ENCODE measurements around the gene LZTR1. TPM values are rescaled to one million over a fixed set of nuclear protein-coding genes. Genes with fewer than 3 reads are reported as not detected.

Gene LZTR1
- total RNA-seq, 1 donor from 2014 or later = 72.8 TPM

DNA sequence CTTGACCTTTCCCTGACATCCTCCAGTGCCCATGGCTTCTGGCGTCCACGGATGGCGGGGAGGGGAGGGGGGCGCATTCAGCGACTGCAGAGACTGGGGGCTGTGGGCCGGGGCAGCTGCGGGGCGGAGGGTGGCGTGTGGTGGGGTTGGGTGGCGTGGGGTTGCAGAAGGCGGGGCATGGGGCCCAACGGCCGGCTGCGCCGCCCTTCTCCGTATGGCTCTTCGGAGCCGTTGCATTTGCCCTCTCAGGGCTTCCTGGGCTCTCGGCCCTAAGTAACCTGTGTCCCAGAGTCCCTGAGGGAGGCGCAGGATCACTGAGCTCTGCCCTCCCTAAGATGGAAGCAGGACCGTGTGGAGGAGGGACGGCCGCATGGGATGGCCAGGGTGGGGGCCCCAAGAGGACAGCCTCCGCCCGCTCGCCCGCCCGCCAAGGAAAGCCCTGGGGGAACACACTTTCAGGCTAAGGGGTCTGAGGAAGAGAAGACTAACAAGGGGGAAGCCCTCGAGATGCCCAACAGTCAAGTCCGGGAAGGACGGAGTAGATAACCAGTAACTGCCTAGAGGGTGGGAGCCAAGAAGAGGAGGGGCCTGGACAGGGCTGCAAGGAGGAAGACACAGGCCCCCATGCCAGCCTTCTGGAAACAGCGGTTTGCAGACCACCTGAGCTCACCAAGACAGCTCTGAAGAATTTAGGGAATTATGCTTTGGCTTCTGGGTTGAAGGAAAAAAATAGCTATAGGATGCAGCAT, 24.2 kb upstream of the LZTR1 start:
- TF ChIP-seq, protein P1, sequence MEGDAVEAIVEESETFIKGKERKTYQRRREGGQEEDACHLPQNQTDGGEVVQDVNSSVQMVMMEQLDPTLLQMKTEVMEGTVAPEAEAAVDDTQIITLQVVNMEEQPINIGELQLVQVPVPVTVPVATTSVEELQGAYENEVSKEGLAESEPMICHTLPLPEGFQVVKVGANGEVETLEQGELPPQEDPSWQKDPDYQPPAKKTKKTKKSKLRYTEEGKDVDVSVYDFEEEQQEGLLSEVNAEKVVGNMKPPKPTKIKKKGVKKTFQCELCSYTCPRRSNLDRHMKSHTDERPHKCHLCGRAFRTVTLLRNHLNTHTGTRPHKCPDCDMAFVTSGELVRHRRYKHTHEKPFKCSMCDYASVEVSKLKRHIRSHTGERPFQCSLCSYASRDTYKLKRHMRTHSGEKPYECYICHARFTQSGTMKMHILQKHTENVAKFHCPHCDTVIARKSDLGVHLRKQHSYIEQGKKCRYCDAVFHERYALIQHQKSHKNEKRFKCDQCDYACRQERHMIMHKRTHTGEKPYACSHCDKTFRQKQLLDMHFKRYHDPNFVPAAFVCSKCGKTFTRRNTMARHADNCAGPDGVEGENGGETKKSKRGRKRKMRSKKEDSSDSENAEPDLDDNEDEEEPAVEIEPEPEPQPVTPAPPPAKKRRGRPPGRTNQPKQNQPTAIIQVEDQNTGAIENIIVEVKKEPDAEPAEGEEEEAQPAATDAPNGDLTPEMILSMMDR (IDR thresholded peaks at IDR 0.05) = no peak
- Histone ChIP-seq H3K9me3 (no peaks in the 10 kb centered on the region), H3K4me1 (peaks cover 0 to 4% of the 10 kb centered on the region in 2 donors), H3K36me3 (peaks cover 0 to 7% of the 10 kb centered on the region in 2 donors), H3K27ac (no peak overlapping the region), H3K4me3 (peak overlapping the region; percentile 60 to 77), H3K27me3 (no peaks in the 10 kb centered on the region)
- intact Hi-C loops (cut with DNase I) = no loop called here
- DNase-seq (ENCODE audit: low spot score in 2 of 2) = no peak

DNA sequence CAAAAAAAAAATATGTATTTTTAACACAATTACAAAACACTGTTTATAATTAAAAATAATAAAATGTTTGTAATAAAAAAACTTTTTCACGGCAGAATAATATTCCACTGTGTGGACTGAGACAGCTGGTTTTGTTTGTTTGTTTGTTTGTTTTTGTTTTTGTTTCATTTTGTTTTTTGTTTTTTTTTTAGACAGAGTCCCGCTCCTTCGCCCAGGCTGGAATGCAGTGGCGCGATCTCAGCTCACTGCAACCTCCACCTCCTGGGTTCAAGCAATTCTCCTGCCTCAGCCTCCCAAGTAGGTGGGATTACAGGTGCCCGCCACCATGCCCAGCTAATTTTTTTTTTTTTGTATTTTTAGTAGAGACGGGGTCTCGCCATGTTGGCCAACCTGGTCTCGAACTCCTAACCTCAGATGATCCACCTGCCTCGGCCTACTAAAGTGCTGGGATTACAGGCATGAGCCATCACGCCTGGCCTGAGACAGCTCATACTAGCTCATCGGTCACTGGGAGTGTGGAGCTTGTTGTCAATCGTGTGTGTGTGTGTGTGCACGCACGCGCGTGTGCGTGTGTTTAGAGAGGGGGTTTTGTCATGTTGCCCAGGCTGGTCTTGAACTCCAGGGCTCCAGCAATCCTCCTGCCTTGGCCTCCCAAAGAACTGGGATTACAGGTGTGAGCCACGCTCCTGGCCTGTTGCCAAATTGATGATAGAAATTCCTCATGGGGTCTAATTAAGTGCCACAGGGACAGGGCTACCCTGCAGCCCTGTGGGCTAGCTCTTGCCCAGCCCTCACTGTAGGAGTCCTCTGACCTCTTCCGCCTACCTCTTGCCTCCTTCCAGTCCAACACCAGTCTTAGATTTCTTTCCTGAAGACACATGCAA, 22.3 kb upstream of the LZTR1 start:
- H3K4me3 ChIP-seq = no peak overlapping the region
- H3K27me3 ChIP-seq = peaks cover 7% of the 10 kb centered on the region
- DNase-seq (ENCODE audit: low spot score in 2 of 2) = no peak
- TF ChIP-seq, protein P1 (IDR thresholded peaks at IDR 0.05) = no peak
- H3K27ac ChIP-seq = no peak overlapping the region
- H3K36me3 ChIP-seq = no peaks in the 10 kb centered on the region
- peaks cover 0 to 7% of the 10 kb centered on the region in 2 donors for H3K4me1 ChIP-seq
- intact Hi-C loops (cut with DNase I) = loop anchor here (10.0 kb wide), 1 partner anchor 115 kb away; no protein-coding TSS in a partner anchor
- H3K9me3 ChIP-seq = no peaks in the 10 kb centered on the region

DNA sequence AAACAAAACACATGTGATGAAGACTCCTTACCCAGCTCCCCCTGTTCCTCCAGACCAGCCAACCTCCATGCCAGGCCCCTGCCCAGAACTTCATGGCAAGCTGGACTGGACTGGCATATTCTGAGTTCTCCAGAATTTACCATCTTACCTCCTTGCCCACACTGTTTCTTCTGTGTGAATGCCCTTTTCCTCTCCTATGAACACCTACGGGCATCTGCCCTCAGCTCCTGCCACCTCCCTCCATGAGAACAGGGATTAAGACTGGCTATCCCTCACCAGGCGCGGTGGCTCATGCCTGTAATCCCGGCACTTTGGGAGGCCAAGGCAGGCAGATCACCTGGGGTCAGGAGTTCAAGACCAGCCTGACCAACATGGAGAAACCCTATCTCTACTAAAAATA, 21.5 kb upstream of the LZTR1 start:
- Histone ChIP-seq H3K27me3 (peaks cover 12% of the 10 kb centered on the region), H3K27ac (no peak overlapping the region), H3K9me3 (no peaks in the 10 kb centered on the region), H3K4me3 (no peak overlapping the region), H3K36me3 (no peaks in the 10 kb centered on the region), H3K4me1 (peaks cover 0 to 7% of the 10 kb centered on the region in 2 donors)
- TF ChIP-seq, protein P1 (IDR thresholded peaks at IDR 0.05) = no peak
- intact Hi-C loops (cut with DNase I) = loop anchor here (10.0 kb wide), 1 partner anchor 114 kb away; no protein-coding TSS in a partner anchor
- DNase-seq (ENCODE audit: low spot score in 2 of 2) = no peak

DNA sequence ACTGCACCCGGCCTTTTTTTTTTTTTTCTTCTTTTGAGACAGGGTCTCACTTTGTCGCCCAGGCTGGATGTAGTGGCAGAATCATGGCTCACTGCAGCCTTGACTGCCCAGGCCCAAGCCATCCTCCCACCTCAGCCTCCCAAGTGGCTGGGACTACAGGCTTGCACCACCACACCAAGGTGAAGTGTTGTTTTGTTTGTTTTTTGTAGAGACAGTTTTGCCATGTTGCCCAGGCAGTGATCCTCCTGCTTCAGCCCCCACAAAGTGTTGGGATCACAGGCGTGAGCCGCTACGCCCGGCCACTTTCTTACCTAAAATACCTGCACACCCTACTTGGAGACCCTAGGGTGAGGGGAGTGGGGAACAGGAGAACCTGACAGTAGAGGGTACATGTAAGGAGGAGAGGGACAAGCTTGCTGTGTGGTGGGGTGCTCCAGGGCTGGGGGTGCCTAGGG, 19.6 kb upstream of the LZTR1 start:
- peaks cover 12% of the 10 kb centered on the region for H3K27me3 ChIP-seq
- no peak for DNase-seq (ENCODE audit: low spot score in 2 of 2)

More for the DNA sequence above, 19.6 kb upstream of the LZTR1 start:
- Histone ChIP-seq H3K27ac (no peak overlapping the region), H3K9me3 (no peaks in the 10 kb centered on the region), H3K4me1 (peaks cover 0 to 3% of the 10 kb centered on the region in 2 donors), H3K4me3 (no peak overlapping the region), H3K36me3 (no peaks in the 10 kb centered on the region)
- TF ChIP-seq, protein P1 (IDR thresholded peaks at IDR 0.05) = no peak
- intact Hi-C loops (cut with DNase I) = loop anchor here (10.0 kb wide), 1 partner anchor 112 kb away; no protein-coding TSS in a partner anchor

Data from ascending aorta (tissue), 2 donors.